Thyroid gland (tissue), 4 donors: ENCODE results near the gene ZCCHC12. TPM values are rescaled to one million over a fixed set of nuclear protein-coding genes. Genes with fewer than 3 reads are reported as not detected.

Experiments
- DNase-seq, 2 donors: peaks; one replicate each; pipeline ENCODE4 v3.0.0-alpha.2; 2019
- H3K27ac ChIP-seq, 3 donors: fragments of 200-600 bp; sonication (generic); 1 replicate in 2 of 3; 2 replicates in 1 of 3; pipeline ENCODE4 v1.5.1; 2016 to 2019; ENCODE audit warnings: mild to moderate bottlenecking in 1 of 3, moderate library complexity in 1 of 3
- H3K27me3 ChIP-seq: fragments of 200-600 bp; sonication (generic); one replicate; pipeline ENCODE4 v1.5.1; 2019
- H3K36me3 ChIP-seq, 2 donors: fragments of 200-600 bp; sonication (generic); one replicate each; pipeline ENCODE4 v1.5.1; 2016 to 2019
- H3K4me1 ChIP-seq, 2 donors: fragments of 200-600 bp; sonication (generic); one replicate each; pipeline ENCODE4 v1.5.1; 2017 to 2019
- H3K4me3 ChIP-seq, 3 donors: fragments of 200-600 bp; sonication (generic); replicated peaks in 1 of 3; 1 replicate in 2 of 3; 2 replicates in 1 of 3; pipeline ENCODE4 v1.5.1; 2016; ENCODE audit warnings: mild to moderate bottlenecking in 1 of 3
- H3K9me3 ChIP-seq: fragments of 200-600 bp; sonication (generic); one replicate; pipeline ENCODE4 v1.5.1; 2017
- CTCF ChIP-seq, 6 experiments: fragments of 200-600 bp in 3 of 6; fragments of 450-650 bp in 3 of 6; sonication (generic) in 3 of 6; IDR thresholded peaks; one replicate each; pipeline ENCODE4 v1.5.1; 2016 to 2019; ENCODE audit warnings: antibody characterized with exemption in 6 of 6, mild to moderate bottlenecking in 2 of 6, inconsistent platforms in 1 of 6, moderate library complexity in 1 of 6
- POLR2A ChIP-seq, 2 donors: fragments of 450-650 bp; IDR thresholded peaks; one replicate each; pipeline ENCODE4 v1.6.1; 2017; ENCODE audit warnings: antibody characterized with exemption in 2 of 2, mild to moderate bottlenecking in 2 of 2, moderate library complexity in 1 of 2
- WGBS, 2 donors: methylation state at CpG; one replicate each; pipeline ENCODE4 v1.1.5; 2017; 5-methylcytosine and 5-hydroxymethylcytosine counted together
- intact Hi-C: fragments of 100-400 bp; cut with DNase I; formaldehyde crosslinking; loops from one replicate; pipeline ENCODE4 v1.15.1; 2023
- total RNA-seq, 4 donors: library from RNA; depleted of rRNA; stranded (reverse); fragments of >200 nt; gene quantifications; one replicate each; pipeline ENCODE4 v1.2.3, GENCODE V29; 2016

The ZCCHC12 gene
- total RNA-seq, 4 donors from 2014 or later: 1.2 to 40.9 (median 10.7) TPM

DNA sequence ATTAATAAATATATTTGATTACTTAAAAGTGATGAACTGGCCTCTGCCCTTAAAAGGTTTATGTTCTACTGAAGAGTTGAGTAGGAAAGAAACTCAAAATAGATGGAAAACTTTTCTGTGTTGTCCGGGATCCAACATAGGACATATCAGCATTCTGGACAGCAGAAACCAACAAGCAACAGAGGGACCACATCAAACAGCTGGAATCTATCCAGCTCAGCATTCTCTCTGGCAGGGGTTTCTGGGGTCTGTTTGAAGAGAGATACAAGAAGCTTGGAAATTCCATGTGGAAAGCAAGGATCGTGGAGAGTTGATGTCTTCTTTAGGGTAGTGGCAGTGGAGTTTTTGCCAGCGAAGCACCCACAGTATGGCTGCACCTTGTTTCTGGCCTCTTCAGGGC, 43.6 kb downstream of the ZCCHC12 start:
- no peaks in the 10 kb centered on the region for H3K9me3 ChIP-seq
- DNase-seq: no peak
- TF ChIP-seq POLR2A (IDR thresholded peaks at IDR 0.05): no peak
- no peak for TF ChIP-seq CTCF (IDR thresholded peaks at IDR 0.05)
- H3K4me1 ChIP-seq: peaks cover 11 to 14% of the 10 kb centered on the region in 2 donors
- H3K27me3 ChIP-seq: no peaks in the 10 kb centered on the region
- no peak overlapping the region for H3K4me3 ChIP-seq
- intact Hi-C loops: no loop called here
- no peaks in the 10 kb centered on the region for H3K36me3 ChIP-seq
- WGBS, 2 donors: 90 to 91% methylated on average over 2 to 3 of the region's 3 CpGs
- H3K27ac ChIP-seq: no peak overlapping the region

DNA sequence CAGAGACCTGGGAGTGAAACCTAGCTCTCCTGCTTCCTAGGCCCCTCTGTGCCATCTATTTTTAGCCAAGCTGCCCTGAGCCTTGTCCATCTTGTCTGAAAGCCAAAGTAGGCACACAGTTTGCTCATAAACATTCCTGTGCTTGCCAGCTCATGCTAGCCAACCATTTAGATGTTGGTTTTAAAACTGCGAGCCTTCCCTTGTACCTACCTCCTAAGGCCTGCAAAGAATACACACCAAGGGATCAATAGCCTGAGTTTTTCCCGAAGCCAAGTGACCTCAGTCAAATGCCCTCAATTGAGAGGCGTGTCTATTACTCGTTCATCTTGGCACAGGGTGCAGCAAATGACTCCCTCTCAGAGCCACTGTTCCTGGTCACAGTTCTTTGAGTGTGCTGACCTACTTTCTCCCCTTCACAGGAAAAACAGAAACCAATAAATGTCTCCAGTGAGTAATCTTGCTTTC, 48.5 kb downstream of the ZCCHC12 start:
- no peak overlapping the region for H3K4me3 ChIP-seq
- intact Hi-C loops: no loop called here
- WGBS, 2 donors: 17 to 23% methylated on average over 4 of the region's 4 CpGs
- peak; percentile 69 to 77 for DNase-seq
- no peak for TF ChIP-seq CTCF (IDR thresholded peaks at IDR 0.05)
- peak in 1 of 2 donors; percentile 64 for TF ChIP-seq POLR2A (IDR thresholded peaks at IDR 0.05)
- peak overlapping the region; percentile 94 to 99 (median 99) for H3K27ac ChIP-seq
- no peaks in the 10 kb centered on the region for H3K27me3 ChIP-seq
- no peaks in the 10 kb centered on the region for H3K36me3 ChIP-seq
- H3K9me3 ChIP-seq: no peaks in the 10 kb centered on the region
- peaks cover 27 to 41% of the 10 kb centered on the region in 2 donors for H3K4me1 ChIP-seq

Other genes with a start within 250 kb of the ZCCHC12 start
- gene IL13RA1, start 96.2 kb upstream of the ZCCHC12 start, total RNA-seq: 10 to 100 TPM; 40.0 to 71.4 (median 46.8) TPM
- gene LONRF3, start 150.8 kb downstream of the ZCCHC12 start, total RNA-seq: 100 to 1,000 TPM in 1 of 4 donors, 10 to 100 TPM in 3; 32.1 to 106 (median 51.9) TPM
- not detected for gene CT47C1, start 249.2 kb downstream of the ZCCHC12 start, total RNA-seq